DMS153 (cell line): ENCODE results near the gene MED17.
"Not testable (repeated sequence)": the region's sequence is repeated elsewhere in the genome, so short reads cannot be mapped to it uniquely, and the experiment has no call there.

Source experiments
- DNase-seq: peaks from one replicate; lab custom pipeline; 2025; lab: John Stamatoyannopoulos, UW

Gene MED17

GRCh38 chr11:93784145-93784934 is at the start of gene MED17:
Gene MED17 (plus strand): TSS chr11:93784282. CDS start chr11:93784514, 232 bp downstream.
- peak; percentile 87 for DNase-seq

GRCh38 chr11:93734427-93735222 is 49.5 kb upstream of the MED17 start:
- no peak for DNase-seq

- DNase-seq: no peak
Observed at GRCh38 chr11:93735627-93736026, 48.5 kb upstream of the MED17 start.

- no peak for DNase-seq
Observed at GRCh38 chr11:93736129-93736528, 48.0 kb upstream of the MED17 start.

- no peak for DNase-seq
Observed at GRCh38 chr11:93737904-93738612, 46.0 kb upstream of the MED17 start.

- DNase-seq: no peak
Observed at GRCh38 chr11:93738647-93739081, 45.4 kb upstream of the MED17 start.

GRCh38 chr11:93740031-93740729 is 43.9 kb upstream of the MED17 start:
- DNase-seq: no peak

- DNase-seq: peak; percentile 4
Observed at GRCh38 chr11:93740730-93741093, 43.4 kb upstream of the MED17 start.

- peak; percentile 97 for DNase-seq
Observed at GRCh38 chr11:93741094-93741881, 42.8 kb upstream of the MED17 start, which contains the start of the genes C11orf54 and TAF1D. Gene C11orf54 (plus strand): TSS chr11:93741672. CDS start chr11:93747394, 5,722 bp downstream. Gene TAF1D (minus strand): TSS chr11:93741495. CDS start chr11:93739304, 2,191 bp downstream.

- DNase-seq: peak; percentile 30
Observed at GRCh38 chr11:93741882-93742226, 42.2 kb upstream of the MED17 start.

GRCh38 chr11:93743291-93743690 is 40.8 kb upstream of the MED17 start:
- DNase-seq: no peak

GRCh38 chr11:93744669-93745004 is 39.4 kb upstream of the MED17 start:
- DNase-seq: no peak

GRCh38 chr11:93745005-93745755 is 38.9 kb upstream of the MED17 start:
- not testable (repeated sequence) for DNase-seq

GRCh38 chr11:93746101-93746500 is 38.0 kb upstream of the MED17 start:
- no peak for DNase-seq

- no peak for DNase-seq
Observed at GRCh38 chr11:93747122-93747521, 37.0 kb upstream of the MED17 start.

- no peak for DNase-seq
Observed at GRCh38 chr11:93751001-93751400, 33.1 kb upstream of the MED17 start.

GRCh38 chr11:93753241-93753640 is 30.8 kb upstream of the MED17 start:
- no peak for DNase-seq

GRCh38 chr11:93756748-93757147 is 27.3 kb upstream of the MED17 start:
- DNase-seq: no peak

- DNase-seq: no peak
Observed at GRCh38 chr11:93757301-93757700, 26.8 kb upstream of the MED17 start.
